GM18861 (cell line): ENCODE measurements around the gene COX10.
"Not testable (repeated sequence)": the region's sequence is repeated elsewhere in the genome, so short reads cannot be mapped to it uniquely, and the experiment has no call there.

Experiments used
- ATAC-seq: cut with Tn5 transposase; IDR thresholded peaks from one replicate; pipeline ENCODE4 v1.9.1; 2021; ENCODE audit not compliant: unreplicated experiment

COX10 gene

GRCh38 chr17:14069251-14070021, at the start of gene COX10:
Gene COX10 (plus strand): TSS chr17:14069504. CDS start chr17:14069606, 102 bp downstream.
- peak; percentile 98 for ATAC-seq

GRCh38 chr17:14021651-14022294, 47.5 kb upstream of the COX10 start:
- ATAC-seq, result not testable (repeated sequence)

- ATAC-seq, result not testable (repeated sequence)
Observed at GRCh38 chr17:14029755-14030154, 39.5 kb upstream of the COX10 start.

GRCh38 chr17:14032234-14032633, 37.1 kb upstream of the COX10 start:
- ATAC-seq, result no peak

- no peak for ATAC-seq
Observed at GRCh38 chr17:14033166-14033565, 36.1 kb upstream of the COX10 start.

GRCh38 chr17:14037453-14037852, 31.9 kb upstream of the COX10 start:
- ATAC-seq, result no peak

GRCh38 chr17:14038206-14038605, 31.1 kb upstream of the COX10 start:
- ATAC-seq, result no peak

- ATAC-seq, result no peak
Observed at GRCh38 chr17:14042411-14042810, 26.9 kb upstream of the COX10 start.

GRCh38 chr17:14044702-14045101, 24.6 kb upstream of the COX10 start:
- ATAC-seq, result no peak

- no peak for ATAC-seq
Observed at GRCh38 chr17:14046978-14047377, 22.3 kb upstream of the COX10 start.

GRCh38 chr17:14047591-14047990, 21.7 kb upstream of the COX10 start:
- no peak for ATAC-seq

- no peak for ATAC-seq
Observed at GRCh38 chr17:14048169-14048568, 21.1 kb upstream of the COX10 start.

GRCh38 chr17:14050616-14051015, 18.7 kb upstream of the COX10 start:
- no peak for ATAC-seq

- ATAC-seq, result no peak
Observed at GRCh38 chr17:14051692-14052091, 17.6 kb upstream of the COX10 start.

- no peak for ATAC-seq
Observed at GRCh38 chr17:14052886-14053615, 16.3 kb upstream of the COX10 start.

- no peak for ATAC-seq
Observed at GRCh38 chr17:14057591-14057990, 11.7 kb upstream of the COX10 start.

- no peak for ATAC-seq
Observed at GRCh38 chr17:14058051-14058450, 11.3 kb upstream of the COX10 start.

GRCh38 chr17:14060706-14061105, 8.6 kb upstream of the COX10 start:
- no peak for ATAC-seq

- no peak for ATAC-seq
Observed at GRCh38 chr17:14061666-14062560, 7.4 kb upstream of the COX10 start.

GRCh38 chr17:14067347-14067746, 2.0 kb upstream of the COX10 start:
- ATAC-seq, result no peak
